DND-41 (cell line): ENCODE measurements around the gene BCO1.

ENCODE experiments used
- ATAC-seq: fragments of 200-7000 bp; cut with Tn5 transposase; 3 replicates; pipeline ENCODE4 v1.9.1; 2021; ENCODE audit warnings: low read depth; ENCODE audit not compliant: insufficient read depth
- DNase-seq: peaks from one replicate; pipeline ENCODE4 v3.0.0-alpha.2; 2020
- H2AFZ ChIP-seq: 2 replicates; pipeline ENCODE4 v1.6.0; 2012; ENCODE audit warnings: low read depth, low read length
- H3K27ac ChIP-seq: 2 replicates; pipeline ENCODE4 v1.5.1; 2012; ENCODE audit warnings: low read length, inconsistent platforms
- H3K27me3 ChIP-seq: fragments of 200-600 bp; sonication (generic); 2 replicates; pipeline ENCODE4 v1.6.0; 2012; ENCODE audit warnings: low read length, mild to moderate bottlenecking, inconsistent platforms; ENCODE audit not compliant: insufficient read depth, poor library complexity
- H3K36me3 ChIP-seq: 2 replicates; pipeline ENCODE4 v1.5.1; 2012; ENCODE audit warnings: low read length, inconsistent platforms; ENCODE audit not compliant: insufficient read depth
- H3K4me1 ChIP-seq: 2 replicates; pipeline ENCODE4 v1.5.1; 2012; ENCODE audit warnings: mild to moderate bottlenecking, low read length; ENCODE audit not compliant: insufficient read depth
- H3K4me2 ChIP-seq: 2 replicates; pipeline ENCODE4 v1.6.0; 2012; ENCODE audit warnings: mild to moderate bottlenecking, moderate library complexity, low read length, inconsistent platforms; ENCODE audit not compliant: insufficient read depth
- H3K4me3 ChIP-seq, 2 experiments: fragments of 200-600 bp in 1 of 2; shearing (Covaris generic) in 1 of 2; 2 replicates each; pipeline ENCODE4 v1.5.1; 2012 to 2016; ENCODE audit warnings: inconsistent platforms in 2 of 2, low read length in 2 of 2, mild to moderate bottlenecking in 2 of 2, low read depth in 1 of 2, moderate library complexity in 1 of 2
- H3K79me2 ChIP-seq: 2 replicates; pipeline ENCODE4 v1.6.0; 2012; ENCODE audit warnings: low read length, inconsistent platforms; ENCODE audit not compliant: insufficient read depth
- H3K9ac ChIP-seq: 2 replicates; pipeline ENCODE4 v1.6.0; 2012; ENCODE audit warnings: low read depth, mild to moderate bottlenecking, inconsistent platforms, low read length, moderate library complexity
- H3K9me3 ChIP-seq: 2 replicates; pipeline ENCODE4 v1.5.1; 2012; ENCODE audit warnings: low read length, moderate library complexity, mild to moderate bottlenecking, inconsistent platforms; ENCODE audit not compliant: insufficient read depth, severe bottlenecking
- H4K20me1 ChIP-seq: 2 replicates; pipeline ENCODE4 v1.6.0; 2012; ENCODE audit warnings: low read length; ENCODE audit not compliant: insufficient read depth
- EZH2 ChIP-seq: IDR thresholded peaks from 3 replicates; pipeline ENCODE4 v1.6.1; 2012; ENCODE audit warnings: borderline replicate concordance, low read depth, mild to moderate bottlenecking, moderate library complexity, low read length, inconsistent platforms; ENCODE audit not compliant: severe bottlenecking
- TF ChIP-seq, protein P1 (sequence below): IDR thresholded peaks from 2 replicates; pipeline ENCODE4 v1.5.1; 2012; ENCODE audit warnings: borderline replicate concordance, low read length, moderate library complexity, mild to moderate bottlenecking; ENCODE audit not compliant: poor library complexity, severe bottlenecking; ENCODE audit errors: extremely low read depth

The BCO1 gene

DNA sequence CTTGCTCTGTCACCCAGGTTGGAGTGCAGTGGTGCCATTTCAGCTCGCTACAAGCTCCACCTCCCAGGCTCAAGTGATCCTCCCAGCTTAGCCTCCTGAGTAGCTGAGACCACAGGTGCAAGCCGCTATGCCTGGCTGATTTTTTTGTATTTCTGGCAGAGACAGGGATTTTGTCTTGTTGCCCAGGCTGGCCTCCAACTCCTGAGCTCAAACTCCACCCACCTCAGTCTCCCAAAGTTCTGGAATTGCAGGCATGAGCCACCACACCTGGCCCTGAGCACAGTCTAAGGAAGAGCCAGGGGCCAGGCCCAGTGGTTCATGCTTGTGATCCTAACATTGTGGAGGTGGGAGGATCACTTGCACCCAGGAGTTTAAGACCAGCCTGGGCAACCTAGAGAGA is 21.8 kb upstream of the BCO1 start:
- DNase-seq (no peak), ATAC-seq (no peak)
- Histone ChIP-seq H2AFZ (no peak overlapping the region), H3K79me2 (no peaks in the 10 kb centered on the region), H3K9me3 (no peaks in the 10 kb centered on the region), H4K20me1 (no peaks in the 10 kb centered on the region), H3K27ac (no peak overlapping the region), H3K27me3 (peaks cover 2% of the 10 kb centered on the region), H3K4me2 (no peak overlapping the region), H3K4me3 (no peak overlapping the region), H3K9ac (no peak overlapping the region), H3K36me3 (no peaks in the 10 kb centered on the region), H3K4me1 (no peaks in the 10 kb centered on the region)
- TF ChIP-seq, protein P1, sequence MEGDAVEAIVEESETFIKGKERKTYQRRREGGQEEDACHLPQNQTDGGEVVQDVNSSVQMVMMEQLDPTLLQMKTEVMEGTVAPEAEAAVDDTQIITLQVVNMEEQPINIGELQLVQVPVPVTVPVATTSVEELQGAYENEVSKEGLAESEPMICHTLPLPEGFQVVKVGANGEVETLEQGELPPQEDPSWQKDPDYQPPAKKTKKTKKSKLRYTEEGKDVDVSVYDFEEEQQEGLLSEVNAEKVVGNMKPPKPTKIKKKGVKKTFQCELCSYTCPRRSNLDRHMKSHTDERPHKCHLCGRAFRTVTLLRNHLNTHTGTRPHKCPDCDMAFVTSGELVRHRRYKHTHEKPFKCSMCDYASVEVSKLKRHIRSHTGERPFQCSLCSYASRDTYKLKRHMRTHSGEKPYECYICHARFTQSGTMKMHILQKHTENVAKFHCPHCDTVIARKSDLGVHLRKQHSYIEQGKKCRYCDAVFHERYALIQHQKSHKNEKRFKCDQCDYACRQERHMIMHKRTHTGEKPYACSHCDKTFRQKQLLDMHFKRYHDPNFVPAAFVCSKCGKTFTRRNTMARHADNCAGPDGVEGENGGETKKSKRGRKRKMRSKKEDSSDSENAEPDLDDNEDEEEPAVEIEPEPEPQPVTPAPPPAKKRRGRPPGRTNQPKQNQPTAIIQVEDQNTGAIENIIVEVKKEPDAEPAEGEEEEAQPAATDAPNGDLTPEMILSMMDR, result no peak
- TF ChIP-seq EZH2, result no peak

DNA sequence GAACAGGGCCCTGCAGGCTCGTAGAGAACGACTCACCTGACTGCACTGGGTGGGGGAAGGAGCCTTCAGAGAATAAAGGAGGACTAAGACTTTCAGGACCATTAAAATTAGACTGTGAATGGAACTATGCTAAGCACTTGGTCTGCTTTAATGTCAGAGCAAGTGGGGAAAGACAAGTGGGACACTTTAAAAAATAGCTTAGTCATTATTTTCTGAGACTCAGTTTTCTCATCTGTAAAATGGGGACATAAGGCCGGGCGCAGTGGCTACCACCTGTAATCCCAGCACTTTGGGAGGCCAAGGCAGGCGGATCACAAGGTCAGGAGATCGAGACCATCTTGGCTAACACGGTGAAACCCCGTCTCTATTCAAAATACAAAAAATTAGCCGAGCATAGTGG is 19.3 kb upstream of the BCO1 start:
- Histone ChIP-seq H3K9me3 (no peaks in the 10 kb centered on the region), H3K36me3 (no peaks in the 10 kb centered on the region), H3K9ac (no peak overlapping the region), H3K79me2 (no peaks in the 10 kb centered on the region), H3K27ac (no peak overlapping the region), H3K4me1 (no peaks in the 10 kb centered on the region), H2AFZ (no peak overlapping the region), H3K4me3 (no peak overlapping the region), H3K27me3 (peaks cover 2% of the 10 kb centered on the region), H3K4me2 (no peak overlapping the region), H4K20me1 (no peaks in the 10 kb centered on the region)
- DNase-seq (no peak), ATAC-seq (no peak)
- no peak for TF ChIP-seq EZH2
- TF ChIP-seq, protein P1, result no peak

DNA sequence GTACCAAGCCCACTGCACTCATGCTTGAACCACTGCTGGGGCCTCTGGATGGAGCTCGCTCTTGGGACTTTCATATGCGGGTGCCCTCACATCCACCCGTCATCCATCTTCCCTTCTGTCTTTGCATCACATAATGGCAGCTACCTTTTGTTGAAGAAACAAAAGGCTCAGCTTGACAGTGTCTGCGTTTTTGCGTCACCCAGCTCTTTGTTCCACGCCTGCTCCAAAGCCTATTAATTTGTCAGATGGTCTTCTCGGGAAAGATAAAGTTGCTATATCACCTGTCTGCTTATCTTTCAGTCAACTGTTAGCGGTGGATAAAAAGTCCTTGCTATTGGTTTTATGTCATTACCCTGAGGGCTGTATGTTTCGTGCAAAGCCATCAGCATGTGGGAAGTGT is 18.1 kb upstream of the BCO1 start:
- H3K79me2 ChIP-seq, result no peaks in the 10 kb centered on the region

More for the DNA sequence above, 18.1 kb upstream of the BCO1 start:
- no peaks in the 10 kb centered on the region for H3K36me3 ChIP-seq
- TF ChIP-seq, protein P1, result no peak
- H3K9ac ChIP-seq, result no peak overlapping the region
- H3K4me3 ChIP-seq, result no peak overlapping the region
- H3K9me3 ChIP-seq, result no peaks in the 10 kb centered on the region
- DNase-seq (no peak), ATAC-seq (no peak)
- H3K27me3 ChIP-seq, result peaks cover 2% of the 10 kb centered on the region
- H3K4me2 ChIP-seq, result no peak overlapping the region
- H3K4me1 ChIP-seq, result no peaks in the 10 kb centered on the region
- H4K20me1 ChIP-seq, result no peaks in the 10 kb centered on the region
- no peak overlapping the region for H3K27ac ChIP-seq
- no peak overlapping the region for H2AFZ ChIP-seq
